Putamen (tissue), 1 donor: ENCODE results near the gene ZNF236.
A peak's percentile ranks its signal among the peaks of the same experiment; 100 is the strongest.

ENCODE experiments used
- DNase-seq: peaks from one replicate; pipeline ENCODE4 v3.0.0-alpha.2; 2016; ENCODE audit warnings: low spot score

ZNF236 gene

DNA sequence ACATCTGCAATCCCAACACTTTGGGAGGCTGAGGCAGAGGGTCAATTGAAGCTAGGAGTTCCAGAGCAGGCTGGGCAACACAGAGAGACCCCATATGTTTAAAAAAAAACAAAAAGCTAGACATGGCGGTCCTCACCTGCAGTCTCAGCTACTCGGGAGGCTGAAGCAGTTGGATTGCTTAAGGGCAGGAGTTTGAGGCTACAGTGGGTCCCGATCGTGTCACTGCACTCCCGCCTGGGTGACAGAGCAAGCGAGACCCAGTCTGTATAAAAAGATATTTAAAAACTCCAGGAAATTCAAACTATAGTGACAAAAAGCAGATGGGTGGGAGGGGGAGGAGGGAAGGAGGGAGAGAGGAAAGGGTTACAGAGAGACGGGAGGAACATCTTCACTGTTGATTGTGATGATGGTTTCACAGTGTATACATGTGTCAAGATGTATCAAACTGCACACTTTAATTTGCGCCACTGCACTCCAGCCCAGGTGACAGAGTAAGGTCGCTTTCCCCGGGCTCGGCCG is 942 bp upstream of the ZNF236 start:
- DNase-seq, result no peak

GRCh38 chr18:76821875-76822505 is 367 bp upstream of the ZNF236 start:
- peak; percentile 52 for DNase-seq

- no peak for DNase-seq
These were observed 793 bp downstream of the ZNF236 start for GRCh38 chr18:76823161-76823538.

GRCh38 chr18:76823587-76824011 is 1.2 kb downstream of the ZNF236 start:
- DNase-seq, result no peak

- no peak for DNase-seq
These were observed 1.9 kb downstream of the ZNF236 start for GRCh38 chr18:76824145-76824676.

GRCh38 chr18:76824754-76825153 is 2.4 kb downstream of the ZNF236 start:
- DNase-seq, result no peak

DNA sequence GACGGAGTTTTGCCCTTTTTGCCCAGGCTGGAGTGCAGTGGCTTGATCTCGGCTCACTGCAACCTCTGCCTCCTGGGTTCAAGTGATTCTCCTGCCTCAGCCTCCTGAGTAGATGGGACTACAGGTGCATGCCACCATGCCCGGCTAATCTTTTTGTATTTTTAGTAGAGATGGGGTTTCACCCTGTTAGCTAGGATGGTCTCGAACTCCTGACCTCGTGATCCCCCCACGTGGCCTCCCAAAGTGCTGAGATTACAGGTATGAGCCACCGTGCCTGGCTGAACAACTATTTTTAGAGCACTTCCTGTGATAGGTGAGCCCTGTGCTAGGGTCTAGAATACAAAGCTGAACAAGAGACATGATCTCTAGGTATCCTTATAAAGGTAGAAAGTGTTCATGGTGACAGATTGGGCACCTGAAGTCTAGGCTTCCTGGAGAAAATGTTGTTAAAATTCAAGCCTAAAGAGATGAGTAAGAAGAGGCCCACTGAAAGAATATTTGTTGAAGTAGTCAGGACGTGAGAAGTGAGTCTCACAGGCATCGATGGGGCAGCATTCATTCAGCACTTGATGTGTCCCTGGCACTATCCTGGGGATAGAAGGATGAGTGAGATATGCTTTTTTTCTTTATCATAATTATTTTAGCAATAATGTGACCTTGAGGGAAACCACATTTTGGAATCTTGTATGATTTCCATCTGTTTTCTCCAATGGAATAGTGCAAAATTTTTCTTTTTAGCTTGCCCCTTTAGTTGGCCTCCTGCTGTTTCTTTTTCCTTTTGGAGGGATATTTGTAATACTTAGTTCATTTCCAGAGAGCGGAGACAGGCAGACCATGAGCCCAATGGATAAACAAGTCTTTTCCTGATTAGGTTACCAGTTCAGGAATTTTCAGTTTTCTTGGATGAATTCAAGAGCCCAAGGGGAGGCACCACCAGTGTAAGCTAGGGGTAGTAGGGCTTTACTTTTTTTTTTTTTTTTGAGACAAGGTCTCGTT is 5.1 kb downstream of the ZNF236 start:
- no peak for DNase-seq

DNA sequence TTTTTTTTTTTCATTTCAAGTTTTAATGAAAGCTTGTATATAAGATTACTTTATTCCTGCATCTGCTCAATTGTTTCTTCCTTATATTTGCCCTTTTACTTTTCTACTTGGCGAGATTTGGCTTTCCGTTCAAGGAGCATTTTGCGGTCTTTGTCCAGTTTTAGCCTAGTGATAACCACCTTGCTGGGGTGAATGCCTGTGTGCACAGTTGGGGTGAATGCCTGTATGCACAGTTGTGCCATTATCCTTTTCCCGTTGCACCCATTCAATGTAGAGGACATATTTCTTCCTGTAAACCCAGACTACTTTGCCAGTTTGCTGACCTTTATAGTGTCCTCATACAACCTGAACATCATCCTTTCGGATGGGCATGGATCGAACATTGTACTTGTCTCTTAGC is 12.0 kb downstream of the ZNF236 start:
- DNase-seq, result no peak

GRCh38 chr18:76835380-76835779 is 13.0 kb downstream of the ZNF236 start:
- no peak for DNase-seq

GRCh38 chr18:76837071-76837470 is 14.7 kb downstream of the ZNF236 start:
- DNase-seq, result no peak

- DNase-seq, result no peak
These were observed 15.8 kb downstream of the ZNF236 start for GRCh38 chr18:76838182-76838581.

- DNase-seq, result no peak
These were observed 16.9 kb downstream of the ZNF236 start for GRCh38 chr18:76839086-76839794.

DNA sequence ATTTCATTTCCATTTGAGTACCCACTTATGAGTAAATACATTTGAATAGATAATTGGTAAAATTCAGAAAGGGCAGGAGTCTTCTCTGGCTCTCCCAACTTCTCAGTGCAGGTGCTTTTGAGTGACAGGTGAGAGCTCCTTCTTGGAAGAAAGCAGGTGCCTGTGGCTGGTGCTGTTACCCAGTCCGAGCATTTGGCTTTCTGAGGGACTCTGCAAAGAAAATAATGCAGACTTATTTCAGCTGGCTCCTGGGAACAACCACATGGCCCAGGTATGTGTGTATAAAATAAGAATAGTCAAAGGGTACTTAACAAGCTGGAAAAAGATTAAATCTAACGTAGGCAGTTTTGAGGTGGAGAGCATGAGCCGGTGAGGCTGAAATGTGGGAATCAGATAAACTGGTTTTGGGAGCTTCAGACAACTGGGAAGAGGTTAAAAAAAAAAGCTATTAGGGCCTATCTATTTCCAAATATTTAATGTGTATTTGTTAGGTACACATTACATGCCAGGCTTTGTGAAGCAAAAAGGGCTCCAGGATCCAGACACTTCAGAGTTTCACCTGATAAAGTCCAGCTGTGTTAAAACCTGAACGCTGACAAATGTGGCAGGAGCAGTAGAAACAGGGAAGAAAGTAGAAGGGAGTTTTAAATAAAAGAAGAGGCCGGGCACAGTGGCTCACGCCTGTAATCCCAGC is 20.6 kb downstream of the ZNF236 start:
- DNase-seq, result no peak

- no peak for DNase-seq
These were observed 21.8 kb downstream of the ZNF236 start for GRCh38 chr18:76844144-76844543.

DNA sequence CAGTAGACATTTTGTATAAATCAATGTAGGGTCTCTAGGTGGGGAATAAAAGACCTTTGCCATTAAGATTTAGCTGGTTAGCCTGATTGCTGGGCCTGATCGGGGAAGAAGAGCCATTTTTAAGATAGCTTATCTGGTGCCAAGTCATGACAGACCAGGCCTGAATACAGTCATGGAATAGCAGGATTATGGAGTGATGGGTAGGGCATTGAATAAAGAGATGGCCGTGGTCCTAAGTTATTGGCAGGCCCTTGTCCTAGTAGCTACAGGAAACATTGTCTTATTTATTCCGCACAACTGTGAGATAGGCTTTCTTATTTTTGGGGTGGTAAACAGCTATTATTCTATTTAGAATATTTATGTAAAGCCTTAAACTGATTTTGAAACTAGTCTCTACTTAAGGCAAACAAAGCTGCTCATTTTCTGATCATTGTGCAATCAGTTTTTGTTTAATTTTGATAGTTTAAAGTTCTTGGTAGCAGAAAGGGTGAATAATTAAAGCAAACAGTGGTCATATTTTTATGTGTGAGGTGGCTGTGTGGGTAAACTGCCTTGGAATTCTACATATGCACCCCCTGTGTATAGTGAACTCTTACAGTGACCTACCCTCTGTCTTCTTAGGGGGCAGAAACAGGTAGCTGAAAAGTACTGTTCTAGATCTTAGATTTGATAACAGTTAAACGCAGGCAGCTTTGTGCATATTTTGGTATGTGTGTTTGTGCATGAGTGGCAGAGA is 22.6 kb downstream of the ZNF236 start:
- no peak for DNase-seq

DNA sequence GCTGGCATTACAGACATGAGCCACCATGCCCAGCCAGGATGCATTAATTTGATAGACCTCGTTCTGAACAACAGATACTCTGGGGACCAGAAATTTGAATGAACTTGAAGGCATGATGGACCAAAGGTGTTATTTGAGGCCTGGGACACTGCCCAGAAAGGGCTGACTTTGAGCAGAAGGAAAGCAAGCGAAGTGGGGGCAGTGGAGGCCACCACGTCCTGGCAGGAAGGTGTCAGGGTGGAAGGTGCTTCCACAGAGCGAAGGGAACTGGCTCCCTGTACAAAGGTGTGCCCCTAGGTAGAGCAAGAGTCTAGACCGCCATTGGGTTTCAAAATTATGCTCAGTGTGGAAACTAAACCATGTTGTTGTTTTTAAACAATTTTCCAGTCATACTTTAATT is 23.9 kb downstream of the ZNF236 start:
- no peak for DNase-seq

DNA sequence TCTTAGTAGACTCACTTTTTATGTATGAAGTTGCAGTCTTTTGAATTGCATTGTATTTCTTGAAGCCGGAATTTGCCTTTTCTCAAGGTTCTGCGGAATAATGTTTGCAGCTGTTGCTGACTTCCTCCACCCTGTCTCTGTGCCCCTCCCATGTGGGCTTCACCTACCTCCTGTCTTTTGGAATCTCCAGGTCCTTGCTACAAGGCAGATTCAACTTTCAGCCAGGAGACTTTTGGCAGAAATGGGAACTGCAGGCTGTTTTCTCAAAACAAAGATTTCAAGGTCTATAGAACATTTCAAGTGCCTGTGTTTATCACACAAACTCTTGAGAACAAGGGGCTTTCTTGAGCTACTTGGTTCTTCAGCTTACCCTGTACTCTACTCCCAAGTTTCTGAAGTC is 25.6 kb downstream of the ZNF236 start:
- no peak for DNase-seq

GRCh38 chr18:76850112-76850511 is 27.8 kb downstream of the ZNF236 start:
- no peak for DNase-seq

DNA sequence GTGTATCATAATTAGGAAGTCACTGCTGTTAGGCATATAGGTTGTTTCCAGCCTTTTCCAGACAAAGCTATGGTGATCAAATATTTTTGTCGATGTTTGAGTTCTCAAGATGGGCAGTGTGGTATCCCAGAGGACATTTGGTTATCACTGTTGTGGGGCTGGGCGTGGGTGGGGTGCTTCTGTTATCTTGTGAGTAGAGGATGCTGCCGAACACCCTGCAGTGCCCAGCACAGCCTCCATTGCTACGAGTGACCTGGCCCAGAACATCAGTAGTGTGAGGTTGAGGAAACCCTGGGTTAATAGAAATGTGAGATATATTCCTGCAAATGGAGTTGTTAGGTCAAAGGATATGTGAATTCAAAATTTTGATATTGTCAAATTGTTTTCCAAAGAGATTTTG is 33.2 kb downstream of the ZNF236 start:
- DNase-seq, result no peak

DNA sequence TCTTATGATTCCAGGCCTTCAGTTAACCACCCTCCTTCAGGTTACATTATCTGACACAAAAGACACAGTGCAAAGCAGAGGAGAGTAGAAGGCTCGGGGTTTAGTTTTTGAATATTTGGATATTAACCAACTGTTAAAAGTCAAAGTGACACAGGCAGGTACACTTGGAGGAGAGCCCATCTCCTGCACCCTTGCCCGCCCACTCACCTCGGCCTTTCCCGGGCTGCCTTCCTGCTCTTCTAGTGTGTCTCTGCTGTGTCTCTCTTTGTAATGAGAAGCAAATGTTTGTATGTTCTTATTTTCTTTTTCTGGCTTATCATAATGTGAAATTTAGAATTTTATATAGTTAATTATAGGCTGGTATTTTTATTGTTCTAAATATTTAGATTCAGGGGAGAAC is 35.1 kb downstream of the ZNF236 start:
- no peak for DNase-seq
